RWPE2 (cell line): ENCODE data around the gene ABCC3.

Experiments used
- ATAC-seq: fragments of 200-7000 bp; cut with Tn5 transposase; 3 replicates; pipeline ENCODE4 v1.9.1; 2021; ENCODE audit warnings: low read depth
- DNase-seq: peaks from one replicate; pipeline ENCODE4 v3.0.0-alpha.2; 2020; ENCODE audit warnings: low spot score
- H3K27ac ChIP-seq: fragments of 450-650 bp; 2 replicates; pipeline ENCODE4 v1.5.1; 2017; ENCODE audit warnings: mild to moderate bottlenecking; ENCODE audit not compliant: poor library complexity, severe bottlenecking
- H3K27me3 ChIP-seq: fragments of 250-450 bp; sonication (Bioruptor Pico); 2 replicates; pipeline ENCODE4 v1.5.1; 2021; ENCODE audit warnings: mild to moderate bottlenecking, moderate library complexity; ENCODE audit not compliant: insufficient read depth, poor library complexity, severe bottlenecking
- H3K36me3 ChIP-seq: fragments of 250-450 bp; sonication (Bioruptor Pico); 2 replicates; pipeline ENCODE4 v1.5.1; 2020; ENCODE audit warnings: low read depth, mild to moderate bottlenecking, moderate library complexity
- H3K4me1 ChIP-seq: fragments of 250-450 bp; sonication (Bioruptor Pico); 2 replicates; pipeline ENCODE4 v1.5.1; 2021; ENCODE audit warnings: mild to moderate bottlenecking, moderate library complexity; ENCODE audit not compliant: insufficient read depth, poor library complexity, severe bottlenecking
- H3K4me3 ChIP-seq: fragments of 250-450 bp; sonication (Bioruptor Pico); 2 replicates; pipeline ENCODE4 v1.5.1; 2021; ENCODE audit warnings: mild to moderate bottlenecking, moderate library complexity; ENCODE audit not compliant: severe bottlenecking
- H3K9me3 ChIP-seq: fragments of 250-450 bp; sonication (Bioruptor Pico); 2 replicates; pipeline ENCODE4 v1.5.1; 2021; ENCODE audit warnings: mild to moderate bottlenecking, moderate library complexity; ENCODE audit not compliant: severe bottlenecking
- CTCF ChIP-seq: fragments of 450-650 bp; IDR thresholded peaks from one replicate; pipeline ENCODE4 v1.5.1; 2017; ENCODE audit warnings: mild to moderate bottlenecking, moderate library complexity; ENCODE audit not compliant: poor library complexity, severe bottlenecking

Gene ABCC3

GRCh38 chr17:50641357-50641756 lies 6.7 kb downstream of the ABCC3 start:
- peaks cover 64% of the 10 kb centered on the region for H3K4me1 ChIP-seq
- TF ChIP-seq CTCF, result no peak
- DNase-seq (no peak), ATAC-seq (no peak)
- H3K27ac ChIP-seq, result peak overlapping the region; percentile 98
- H3K36me3 ChIP-seq, result peaks cover 22% of the 10 kb centered on the region
- no peaks in the 10 kb centered on the region for H3K9me3 ChIP-seq
- no peaks in the 10 kb centered on the region for H3K27me3 ChIP-seq
- no peak overlapping the region for H3K4me3 ChIP-seq

- Histone ChIP-seq H3K4me1 (peaks cover 55% of the 10 kb centered on the region), H3K36me3 (peaks cover 21% of the 10 kb centered on the region), H3K9me3 (no peaks in the 10 kb centered on the region), H3K27ac (peak overlapping the region; percentile 98), H3K4me3 (no peak overlapping the region), H3K27me3 (no peaks in the 10 kb centered on the region)
- no peak for TF ChIP-seq CTCF
- DNase-seq (peak; percentile 47), ATAC-seq (no peak)
Measured at GRCh38 chr17:50642071-50642721, 7.5 kb downstream of the ABCC3 start.

- ATAC-seq, result no peak
- peaks cover 47% of the 10 kb centered on the region for H3K4me1 ChIP-seq
- no peaks in the 10 kb centered on the region for H3K9me3 ChIP-seq
- H3K36me3 ChIP-seq, result peaks cover 16% of the 10 kb centered on the region
- H3K4me3 ChIP-seq, result no peak overlapping the region
- TF ChIP-seq CTCF, result no peak
- peak overlapping the region; percentile 98 for H3K27ac ChIP-seq
- no peaks in the 10 kb centered on the region for H3K27me3 ChIP-seq
- DNase-seq, result peak; percentile 75
Measured at GRCh38 chr17:50642722-50643656, 8.3 kb downstream of the ABCC3 start.

GRCh38 chr17:50645748-50646682 lies 11.3 kb downstream of the ABCC3 start:
- H3K27me3 ChIP-seq, result no peaks in the 10 kb centered on the region
- no peak for DNase-seq
- peaks cover 17% of the 10 kb centered on the region for H3K4me1 ChIP-seq
- H3K4me3 ChIP-seq, result no peak overlapping the region
- H3K27ac ChIP-seq, result no peak overlapping the region
- H3K9me3 ChIP-seq, result no peaks in the 10 kb centered on the region
- TF ChIP-seq CTCF, result no peak
- ATAC-seq, result no peak
- peaks cover 15% of the 10 kb centered on the region for H3K36me3 ChIP-seq
